H1 (cell line): ENCODE data around the gene SMARCA1.
"Not testable (repeated sequence)": the region's sequence is repeated elsewhere in the genome, so short reads cannot be mapped to it uniquely, and the experiment has no call there.

Experiments used
- CTCF ChIP-seq, 3 experiments: IDR thresholded peaks; 1 replicate in 2 of 3; 2 replicates in 1 of 3; pipeline versions ENCODE4 v1.5.1 to v1.6.1; 2011; ENCODE audit warnings: low read length in 3 of 3, mild to moderate bottlenecking in 3 of 3, inconsistent platforms in 2 of 3, low read depth in 1 of 3, moderate library complexity in 1 of 3; ENCODE audit not compliant: insufficient read depth in 1 of 3; ENCODE audit errors: control extremely low read depth in 1 of 3
- EZH2 ChIP-seq: fragments of 200-600 bp; sonication (generic); IDR thresholded peaks from 2 replicates; pipeline ENCODE4 v1.7.1; 2012; ENCODE audit warnings: low read depth, mild to moderate bottlenecking, moderate library complexity, low read length, inconsistent platforms; ENCODE audit not compliant: severe bottlenecking
- GABPA ChIP-seq: IDR thresholded peaks from 2 replicates; pipeline ENCODE4 v1.6.1; 2011; ENCODE audit warnings: mild to moderate bottlenecking, low read length, moderate library complexity, borderline replicate concordance; ENCODE audit not compliant: insufficient read depth
- POLR2A ChIP-seq, 2 experiments: IDR thresholded peaks; 1 replicate in 1 of 2; 2 replicates in 1 of 2; pipeline ENCODE4 v1.6.1; 2011; ENCODE audit warnings: low read depth in 2 of 2, low read length in 2 of 2, mild to moderate bottlenecking in 2 of 2; ENCODE audit errors: control extremely low read depth in 1 of 2

- not testable (repeated sequence) for TF ChIP-seq CTCF (IDR thresholded peaks at IDR 0.05; ENCODE audit: control extremely low read depth in 1 of 3, insufficient read depth in 1 of 3, low read depth in 1 of 3, low read length in 3 of 3); GABPA; EZH2; POLR2A (IDR thresholded peaks at IDR 0.05; ENCODE audit: control extremely low read depth in 1 of 2, low read depth in 2 of 2, low read length in 2 of 2)
These were observed 31.5 kb upstream of the SMARCA1 start for GRCh38 chrX:129554816-129555215.
